B cell (primary cell): Measurements from ENCODE around the gene SP3. TPM values are rescaled to one million over a fixed set of nuclear protein-coding genes. Genes with fewer than 3 reads are reported as not detected.

ENCODE experiments used
- ATAC-seq: fragments of 200-7000 bp; cut with Tn5 transposase; one replicate; pipeline ENCODE4 v1.10.0; 2021; ENCODE audit warnings: low read depth, mild to moderate bottlenecking, moderate number of reproducible peaks, moderate library complexity
- CTCF ChIA-PET: fragments of 350-600 bp; sonication (Branson Sonifier 250); formaldehyde crosslinking; loops from one replicate; lab custom pipeline; 2021; ENCODE audit warnings: antibody characterized with exemption, inconsistent platforms; lab: Charles Lee
- POLR2A ChIA-PET: fragments of 350-600 bp; sonication (Branson Sonifier 250); formaldehyde crosslinking; loops from one replicate; lab custom pipeline; 2021; ENCODE audit warnings: antibody characterized with exemption; lab: Charles Lee
- DNase-seq: peaks from one replicate; pipeline ENCODE4 v3.0.0; 2013
- H2AFZ ChIP-seq: 2 replicates; pipeline ENCODE4 v1.6.1; 2012; ENCODE audit warnings: mild to moderate bottlenecking, low read depth, low read length; ENCODE audit not compliant: insufficient read depth, poor library complexity, severe bottlenecking
- H3K27ac ChIP-seq, 2 donors: 1 replicate in 1 of 2; 2 replicates in 1 of 2; pipeline ENCODE4 v1.5.1; 2012 to 2013; ENCODE audit warnings: low read length in 2 of 2, mild to moderate bottlenecking in 2 of 2, moderate library complexity in 1 of 2
- H3K27me3 ChIP-seq, 4 experiments: fragments of 200-600 bp in 1 of 4; sonication (generic) in 1 of 4; replicated peaks in 1 of 4; 1 replicate in 2 of 4; 2 replicates in 2 of 4; pipeline versions ENCODE4 v1.6.1 to v1.7.0; 2013 to 2016; ENCODE audit warnings: low read length in 3 of 4, mild to moderate bottlenecking in 2 of 4, mixed read lengths in 1 of 4, moderate library complexity in 1 of 4; ENCODE audit not compliant: insufficient read depth in 4 of 4, control insufficient read depth in 3 of 4; ENCODE audit errors: control extremely low read depth in 1 of 4
- H3K36me3 ChIP-seq, 2 experiments: replicated peaks in 1 of 2; 1 replicate in 1 of 2; 2 replicates in 1 of 2; pipeline versions ENCODE4 v1.6.1 to v1.7.1; 2013; ENCODE audit warnings: low read length in 1 of 2; ENCODE audit not compliant: insufficient read depth in 2 of 2, control insufficient read depth in 1 of 2; ENCODE audit errors: control extremely low read depth in 1 of 2, extremely low read depth in 1 of 2
- H3K4me1 ChIP-seq, 2 donors: fragments of 200-600 bp in 1 of 2; sonication (generic) in 1 of 2; 1 replicate in 1 of 2; 2 replicates in 1 of 2; pipeline versions ENCODE4 v1.5.1 to v1.6.1; 2013 to 2017; ENCODE audit warnings: low read length in 2 of 2; ENCODE audit not compliant: control insufficient read depth in 2 of 2, insufficient read depth in 2 of 2
- H3K4me2 ChIP-seq: replicated peaks from 2 replicates; pipeline ENCODE3; 2012; ENCODE audit warnings: mild to moderate bottlenecking, low read depth, low read length; ENCODE audit not compliant: poor library complexity, severe bottlenecking
- H3K4me3 ChIP-seq, 5 experiments: fragments of 200-600 bp in 1 of 5; sonication (generic) in 1 of 5; 1 replicate in 3 of 5; 2 replicates in 2 of 5; pipeline versions ENCODE4 v1.5.1 to v1.7.0; 2011 to 2016; ENCODE audit warnings: low read length in 4 of 5, mild to moderate bottlenecking in 4 of 5, low read depth in 2 of 5, control low read depth in 1 of 5, moderate library complexity in 1 of 5; ENCODE audit not compliant: insufficient read depth in 1 of 5; ENCODE audit errors: control extremely low read depth in 1 of 5, extremely low read depth in 1 of 5
- H3K79me2 ChIP-seq: fragments of 200-600 bp; sonication (generic); one replicate; pipeline ENCODE4 v1.6.0; 2016; ENCODE audit warnings: low read length; ENCODE audit not compliant: control insufficient read depth, insufficient read depth
- H3K9ac ChIP-seq: fragments of 200-600 bp; sonication (generic); 2 replicates; pipeline ENCODE4 v1.6.1; 2017; ENCODE audit warnings: mild to moderate bottlenecking, low read length, moderate library complexity
- H3K9me3 ChIP-seq, 3 donors: one replicate each; pipeline versions ENCODE4 v1.6.1 to v1.7.1; 2013; ENCODE audit warnings: low read length in 2 of 3; ENCODE audit not compliant: control insufficient read depth in 2 of 3, insufficient read depth in 1 of 3; ENCODE audit errors: control extremely low read depth in 1 of 3
- H4K20me1 ChIP-seq: 2 replicates; pipeline ENCODE4 v1.6.0; 2012; ENCODE audit warnings: mild to moderate bottlenecking, low read length; ENCODE audit not compliant: insufficient read depth, control insufficient read depth, poor library complexity, severe bottlenecking
- H3K27ac Mint-ChIP-seq: one replicate; pipeline ENCODE4 v1.8.0; 2021; ENCODE audit warnings: mixed read lengths
- H3K27me3 Mint-ChIP-seq: one replicate; pipeline ENCODE4 v1.8.0; 2021; ENCODE audit warnings: mixed read lengths
- H3K4me1 Mint-ChIP-seq: one replicate; pipeline ENCODE4 v1.8.0; 2021; ENCODE audit warnings: mixed read lengths
- H3K4me3 Mint-ChIP-seq: one replicate; pipeline ENCODE4 v1.8.0; 2021; ENCODE audit warnings: mixed read lengths
- H3K9me3 Mint-ChIP-seq: one replicate; pipeline ENCODE4 v1.8.0; 2022; ENCODE audit warnings: mixed read lengths; ENCODE audit not compliant: insufficient read depth
- EZH2 ChIP-seq: IDR thresholded peaks from 2 replicates; pipeline ENCODE4 v1.6.1; 2012; ENCODE audit warnings: borderline replicate concordance, low read depth, mild to moderate bottlenecking, moderate library complexity, low read length; ENCODE audit not compliant: insufficient read depth, poor library complexity, severe bottlenecking
- WGBS: methylation state at CpG from one replicate; pipeline ENCODE4 v1.1.5; 2013; ENCODE audit warnings: missing lambda C conversion rate; ENCODE audit not compliant: insufficient coverage; 5-methylcytosine and 5-hydroxymethylcytosine counted together
- intact Hi-C: fragments of 100-400 bp; cut with micrococcal nuclease; formaldehyde crosslinking; loops from one replicate; pipeline ENCODE4 v1.10.0; 2022
- polyA plus RNA-seq: library from polyadenylated mRNA; depleted of rRNA; stranded (reverse); fragments of >200 nt; gene quantifications from 2 replicates; pipeline ENCODE4 v1.2.3, GENCODE V29; 2012
- total RNA-seq, 2 donors: library from RNA; stranded (reverse); fragments of 120-200 nt in 1 of 2; gene quantifications; 1 replicate in 1 of 2; 2 replicates in 1 of 2; pipeline versions ENCODE4 v1.2.3 to v1.2.4, GENCODE V29; 2013 to 2022
- TF ChIP-seq, protein P1 (sequence below): fragments of 200-600 bp; IDR thresholded peaks from one replicate; pipeline ENCODE4 v1.8.0; 2022; ENCODE audit warnings: antibody characterized with exemption, mild to moderate bottlenecking

The SP3 gene
- total and polyA plus RNA-seq, 2 donors (not counting 1 experiment from before 2014, with no cell fraction given) = 31.9 to 152 TPM

DNA sequence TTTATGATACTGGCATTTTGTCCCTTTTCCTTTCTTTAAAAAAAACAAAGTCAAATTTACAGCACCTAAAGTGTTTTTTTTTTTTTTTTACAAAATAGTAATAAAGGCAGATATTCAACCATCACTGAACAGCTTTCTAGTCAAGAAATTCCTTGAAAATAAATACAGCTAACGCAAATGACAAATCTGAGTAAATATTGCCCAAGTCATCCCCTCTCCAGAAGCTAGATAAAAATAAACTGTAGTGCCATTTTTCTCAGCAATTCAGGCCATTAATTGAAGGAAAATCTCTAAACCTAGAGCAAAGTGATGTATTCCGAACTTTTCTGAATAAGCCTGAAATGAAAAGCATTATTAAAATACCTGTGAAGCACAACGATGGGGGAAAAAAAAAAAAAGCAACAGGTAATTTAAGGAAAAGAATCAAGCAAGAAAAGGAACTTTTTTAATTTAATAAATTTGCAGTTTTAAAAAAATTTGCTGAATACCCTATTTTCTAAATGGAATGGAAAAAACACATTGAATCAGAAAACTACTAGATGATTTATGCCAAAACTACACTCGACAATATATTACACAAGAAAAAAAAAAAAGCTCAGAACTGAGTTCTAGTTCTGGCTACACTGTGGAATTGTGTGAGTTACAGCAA lies 6.9 kb downstream of the SP3 start:
- H4K20me1 ChIP-seq = peaks cover 45% of the 10 kb centered on the region
- intact Hi-C loops = no loop called here
- no peak for ATAC-seq

DNA sequence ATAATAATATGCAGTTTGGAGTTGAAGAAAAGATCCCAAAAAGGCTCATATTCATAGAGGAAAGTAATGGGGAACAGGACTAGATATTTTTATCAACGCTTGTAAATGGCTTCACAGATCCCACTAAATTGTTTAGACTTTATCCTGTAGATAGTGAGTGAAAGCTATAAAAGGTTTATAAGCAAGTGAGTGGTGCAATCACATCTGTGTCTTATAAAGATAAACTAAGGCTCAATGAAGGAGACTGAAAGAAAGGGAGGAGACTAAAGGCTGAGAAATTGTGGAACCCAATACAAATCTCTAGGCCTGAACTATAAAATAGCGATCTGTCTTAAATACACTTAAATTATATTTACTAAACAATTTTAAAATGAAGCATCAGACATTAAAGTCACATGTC lies 7.7 kb downstream of the SP3 start:
- ATAC-seq (no peak), DNase-seq (no peak)
- H3K9ac ChIP-seq = no peak overlapping the region
- H3K4me2 ChIP-seq = no peak overlapping the region
- ChIA-PET CTCF (interaction anchor here (1.6 to 2.1 kb wide), 2 partner anchors 78 to 83 kb away, joined by 3 to 5 read pairs; no protein-coding TSS in a partner anchor), POLR2A (no interaction called here)
- Mint-ChIP-seq H3K27me3 (no peaks in the 10 kb centered on the region), H3K4me3 (no peak overlapping the region), H3K4me1 (peaks cover 78% of the 10 kb centered on the region), H3K9me3 (no peaks in the 10 kb centered on the region), H3K27ac (no peak overlapping the region)
- peak overlapping the region in 1 of 2 donors; percentile 11 for H3K27ac ChIP-seq
- H3K4me3 ChIP-seq = no peak overlapping the region
- no CpG with 5 or more reads among the region's 2 CpGs for WGBS
- H4K20me1 ChIP-seq = peaks cover 52% of the 10 kb centered on the region
- peaks cover 20 to 55% of the 10 kb centered on the region in 2 donors for H3K4me1 ChIP-seq
- peaks cover 0 to 6% (median 3%) of the 10 kb centered on the region in 3 donors for H3K9me3 ChIP-seq
- intact Hi-C loops = no loop called here
- TF ChIP-seq, protein P1, sequence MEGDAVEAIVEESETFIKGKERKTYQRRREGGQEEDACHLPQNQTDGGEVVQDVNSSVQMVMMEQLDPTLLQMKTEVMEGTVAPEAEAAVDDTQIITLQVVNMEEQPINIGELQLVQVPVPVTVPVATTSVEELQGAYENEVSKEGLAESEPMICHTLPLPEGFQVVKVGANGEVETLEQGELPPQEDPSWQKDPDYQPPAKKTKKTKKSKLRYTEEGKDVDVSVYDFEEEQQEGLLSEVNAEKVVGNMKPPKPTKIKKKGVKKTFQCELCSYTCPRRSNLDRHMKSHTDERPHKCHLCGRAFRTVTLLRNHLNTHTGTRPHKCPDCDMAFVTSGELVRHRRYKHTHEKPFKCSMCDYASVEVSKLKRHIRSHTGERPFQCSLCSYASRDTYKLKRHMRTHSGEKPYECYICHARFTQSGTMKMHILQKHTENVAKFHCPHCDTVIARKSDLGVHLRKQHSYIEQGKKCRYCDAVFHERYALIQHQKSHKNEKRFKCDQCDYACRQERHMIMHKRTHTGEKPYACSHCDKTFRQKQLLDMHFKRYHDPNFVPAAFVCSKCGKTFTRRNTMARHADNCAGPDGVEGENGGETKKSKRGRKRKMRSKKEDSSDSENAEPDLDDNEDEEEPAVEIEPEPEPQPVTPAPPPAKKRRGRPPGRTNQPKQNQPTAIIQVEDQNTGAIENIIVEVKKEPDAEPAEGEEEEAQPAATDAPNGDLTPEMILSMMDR = no peak
- TF ChIP-seq EZH2 = no peak
- no peak overlapping the region for H2AFZ ChIP-seq
- H3K79me2 ChIP-seq = peaks cover 100% of the 10 kb centered on the region
- peaks cover 2 to 65% of the 10 kb centered on the region in 2 experiments for H3K36me3 ChIP-seq
- H3K27me3 ChIP-seq = no peaks in the 10 kb centered on the region

More for the DNA sequence above, 6.9 kb downstream of the SP3 start:
- Histone ChIP-seq H3K27ac (no peak overlapping the region), H3K9ac (no peak overlapping the region), H3K9me3 (peaks cover 0 to 6% (median 3%) of the 10 kb centered on the region in 3 donors), H3K4me2 (no peak overlapping the region), H3K79me2 (peaks cover 96% of the 10 kb centered on the region), H3K36me3 (peaks cover 2 to 57% of the 10 kb centered on the region in 2 experiments), H3K4me3 (no peak overlapping the region), H3K4me1 (peaks cover 23 to 56% of the 10 kb centered on the region in 2 donors), H2AFZ (no peak overlapping the region), H3K27me3 (no peaks in the 10 kb centered on the region)
- POLR2A ChIA-PET = no interaction called here
- H3K27ac Mint-ChIP-seq = no peak overlapping the region
- H3K27me3 Mint-ChIP-seq = no peaks in the 10 kb centered on the region
- no peak overlapping the region for H3K4me3 Mint-ChIP-seq
- WGBS = no CpG with 5 or more reads among the region's 4 CpGs
- TF ChIP-seq, protein P1 = no peak
- TF ChIP-seq EZH2 = no peak
- H3K4me1 Mint-ChIP-seq = peaks cover 74% of the 10 kb centered on the region
- no peak for DNase-seq
- CTCF ChIA-PET = interaction anchor here (2.1 kb wide), 1 partner anchor 78 kb away, joined by 5 read pairs; no protein-coding TSS in a partner anchor
- no peaks in the 10 kb centered on the region for H3K9me3 Mint-ChIP-seq
